GM23248 (cell line): ENCODE measurements around the gene FYB1. TPM values are rescaled to one million over a fixed set of nuclear protein-coding genes. Genes with fewer than 3 reads are reported as not detected.

Source experiments
- DNase-seq: peaks from one replicate; pipeline ENCODE4 v3.0.0-alpha.2; 2015
- H2AFZ ChIP-seq: fragments of 200-600 bp; sonication (generic); 2 replicates; pipeline ENCODE4 v1.6.1; 2016; ENCODE audit warnings: antibody characterized with exemption
- H3F3A ChIP-seq: fragments of 200-600 bp; sonication (generic); 2 replicates; pipeline ENCODE4 v1.6.1; 2016; ENCODE audit warnings: mild to moderate bottlenecking, antibody characterized with exemption, mixed run types; ENCODE audit not compliant: insufficient read depth
- H3K27ac ChIP-seq: fragments of 200-600 bp; sonication (generic); 2 replicates; pipeline ENCODE4 v1.5.1; 2016; ENCODE audit warnings: mild to moderate bottlenecking
- H3K27me3 ChIP-seq: fragments of 200-600 bp; sonication (generic); replicated peaks from 2 replicates; pipeline ENCODE4 v1.6.1; 2016; ENCODE audit warnings: mild to moderate bottlenecking; ENCODE audit not compliant: insufficient read depth
- H3K36me3 ChIP-seq: fragments of 200-600 bp; sonication (generic); 2 replicates; pipeline ENCODE4 v1.6.1; 2016; ENCODE audit warnings: low read depth, mild to moderate bottlenecking
- H3K4me1 ChIP-seq: fragments of 200-600 bp; sonication (generic); 2 replicates; pipeline ENCODE4 v1.6.1; 2016; ENCODE audit warnings: mild to moderate bottlenecking; ENCODE audit not compliant: insufficient read depth
- H3K4me2 ChIP-seq: fragments of 200-600 bp; sonication (generic); one replicate; pipeline ENCODE4 v1.6.1; 2016; ENCODE audit warnings: mild to moderate bottlenecking; ENCODE audit not compliant: unreplicated experiment
- H3K4me3 ChIP-seq: fragments of 200-600 bp; sonication (generic); 2 replicates; pipeline ENCODE4 v1.5.1; 2016; ENCODE audit warnings: mild to moderate bottlenecking
- H3K79me2 ChIP-seq: fragments of 200-600 bp; sonication (generic); 2 replicates; pipeline ENCODE4 v1.6.1; 2016; ENCODE audit warnings: mild to moderate bottlenecking; ENCODE audit not compliant: insufficient read depth
- H3K9ac ChIP-seq: fragments of 200-600 bp; sonication (generic); 2 replicates; pipeline ENCODE4 v1.6.1; 2016; ENCODE audit warnings: mild to moderate bottlenecking
- H3K9me2 ChIP-seq: fragments of 200-600 bp; sonication (generic); 2 replicates; pipeline ENCODE4 v1.6.1; 2016; ENCODE audit warnings: mixed run types, mild to moderate bottlenecking, moderate library complexity; ENCODE audit not compliant: insufficient read depth
- H3K9me3 ChIP-seq: fragments of 200-600 bp; sonication (generic); one replicate; pipeline ENCODE4 v1.6.1; 2017; ENCODE audit warnings: low read depth
- H4K20me1 ChIP-seq: fragments of 200-600 bp; sonication (generic); 2 replicates; pipeline ENCODE4 v1.6.0; 2016; ENCODE audit not compliant: insufficient read depth
- EZH2 ChIP-seq: fragments of 200-600 bp; sonication (generic); IDR thresholded peaks from 2 replicates; pipeline ENCODE4 v1.6.1; 2018; ENCODE audit warnings: antibody characterized with exemption, mild to moderate bottlenecking; ENCODE audit not compliant: insufficient read depth, poor library complexity, severe bottlenecking
- EZH2phosphoT487 ChIP-seq: fragments of 200-600 bp; sonication (generic); IDR thresholded peaks from 2 replicates; pipeline ENCODE4 v1.6.1; 2018; ENCODE audit warnings: antibody characterized with exemption, moderate library complexity, mild to moderate bottlenecking, low read depth; ENCODE audit not compliant: insufficient read depth
- WGBS, 2 experiments: methylation state at CpG; one replicate each; pipeline ENCODE4 v1.1.6; 2015 to 2017; ENCODE audit warnings: low lambda C conversion rate in 2 of 2, low coverage in 1 of 2; ENCODE audit errors: missing lambda C conversion rate in 2 of 2; 5-methylcytosine and 5-hydroxymethylcytosine counted together
- in situ Hi-C: fragments of 300-500 bp; cut with MboI; formaldehyde crosslinking; loops from 2 replicates; pipeline ENCODE4 v1.15.0; 2020
- polyA plus RNA-seq: library from polyadenylated mRNA; unstranded; fragments of >200 nt; fragmentation: Nextera tagmentation; extraction: Ambion mirVana; gene quantifications from 2 replicates; pipeline ENCODE4 v1.2.1, GENCODE V29; 2016
- total RNA-seq: library from RNA; depleted of rRNA; stranded (reverse); fragments of >200 nt; shearing (Covaris generic); gene quantifications from 2 replicates; pipeline ENCODE4 v1.2.3, GENCODE V29; 2014

FYB1 gene
- total and polyA plus RNA-seq, 2 experiments from 2014 or later = 0.11 TPM; not detected in 1

DNA sequence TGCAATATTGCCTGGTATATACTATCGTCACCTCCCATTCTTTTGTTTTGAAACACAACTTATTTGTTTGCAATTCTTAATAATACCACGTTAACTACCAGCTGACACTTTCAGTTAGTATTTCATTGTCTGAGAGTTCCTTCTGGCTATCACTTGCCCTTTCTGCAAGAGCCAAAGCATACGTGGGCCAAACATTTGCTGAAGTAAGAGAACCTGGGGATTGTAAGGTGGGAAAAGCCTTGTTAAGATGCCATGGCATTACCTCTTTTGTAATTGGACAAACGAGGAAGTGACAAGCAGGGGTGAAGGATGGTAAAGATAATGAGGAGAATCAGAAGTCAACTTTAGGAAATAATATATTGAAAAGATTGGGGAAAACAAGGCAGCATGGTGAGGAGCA lies 47.7 kb downstream of the FYB1 start:
- Histone ChIP-seq H3F3A (peaks cover 40% of the 10 kb centered on the region), H3K36me3 (no peaks in the 10 kb centered on the region), H3K4me1 (peaks cover 47% of the 10 kb centered on the region), H2AFZ (no peak overlapping the region), H4K20me1 (no peaks in the 10 kb centered on the region), H3K27ac (no peak overlapping the region), H3K27me3 (no peaks in the 10 kb centered on the region), H3K4me2 (no peak overlapping the region), H3K9me3 (no peaks in the 10 kb centered on the region), H3K79me2 (no peaks in the 10 kb centered on the region), H3K4me3 (no peak overlapping the region), H3K9me2 (no peaks in the 10 kb centered on the region), H3K9ac (no peak overlapping the region)
- no peak for TF ChIP-seq EZH2phosphoT487
- TF ChIP-seq EZH2 = no peak
- 71 to 74% methylated on average over 4 of the region's 4 CpGs for WGBS, 2 experiments
- DNase-seq = no peak
- in situ Hi-C loops = no loop called here

DNA sequence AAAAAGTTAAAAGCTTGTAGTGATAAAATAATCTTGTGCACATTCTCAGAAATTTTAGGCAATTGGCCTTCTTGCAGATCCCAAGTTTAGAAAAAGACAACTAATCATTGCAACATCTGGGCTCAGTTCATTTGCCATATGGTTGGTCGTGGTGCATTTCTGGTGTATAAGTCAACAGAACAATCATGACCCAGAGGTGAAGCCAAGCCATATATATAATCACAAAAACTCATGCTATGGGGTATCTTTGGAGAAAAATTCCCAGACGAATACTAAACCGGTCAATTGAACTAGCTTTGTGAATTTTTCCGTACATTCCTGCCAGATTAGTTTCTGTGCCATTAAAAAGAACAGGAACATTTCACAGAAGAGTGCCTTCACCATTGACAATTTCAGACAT lies 50.3 kb downstream of the FYB1 start:
- in situ Hi-C loops = no loop called here
- peak overlapping the region; percentile 56 for H3K4me2 ChIP-seq
- WGBS, 2 experiments = 13% methylated on average over 4 of the region's 4 CpGs
- H3K9me3 ChIP-seq = no peaks in the 10 kb centered on the region
- H3K79me2 ChIP-seq = no peaks in the 10 kb centered on the region
- no peaks in the 10 kb centered on the region for H3K9me2 ChIP-seq
- no peak overlapping the region for H2AFZ ChIP-seq
- H4K20me1 ChIP-seq = no peaks in the 10 kb centered on the region
- TF ChIP-seq EZH2phosphoT487 (no peak), EZH2 (no peak)
- H3K27ac ChIP-seq = peak overlapping the region; percentile 64
- no peak overlapping the region for H3K4me3 ChIP-seq
- DNase-seq = peak; percentile 75
- H3K4me1 ChIP-seq = peaks cover 44% of the 10 kb centered on the region
- H3K9ac ChIP-seq = no peak overlapping the region
- H3K27me3 ChIP-seq = no peaks in the 10 kb centered on the region
- H3F3A ChIP-seq = peaks cover 40% of the 10 kb centered on the region
- no peaks in the 10 kb centered on the region for H3K36me3 ChIP-seq

DNA sequence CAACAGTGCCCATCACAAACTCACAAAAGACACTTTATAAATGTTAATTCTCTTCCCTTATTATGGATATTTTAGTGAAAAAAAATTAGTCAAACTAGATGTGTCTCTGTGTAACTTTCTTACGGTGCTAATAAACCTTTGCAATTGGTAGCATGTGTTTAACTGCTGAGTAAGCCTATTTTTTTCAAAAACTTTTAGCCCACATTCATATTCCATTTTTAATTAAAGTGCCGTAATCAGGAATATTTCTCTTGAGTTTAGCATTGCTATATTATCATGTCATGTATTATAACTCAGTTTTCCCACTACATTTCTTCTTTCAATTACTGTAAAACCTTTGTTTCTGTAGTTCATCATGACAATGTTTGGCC lies 51.4 kb downstream of the FYB1 start:
- WGBS, 2 experiments = 64 to 75% methylated on average over 2 of the region's 2 CpGs

DNA sequence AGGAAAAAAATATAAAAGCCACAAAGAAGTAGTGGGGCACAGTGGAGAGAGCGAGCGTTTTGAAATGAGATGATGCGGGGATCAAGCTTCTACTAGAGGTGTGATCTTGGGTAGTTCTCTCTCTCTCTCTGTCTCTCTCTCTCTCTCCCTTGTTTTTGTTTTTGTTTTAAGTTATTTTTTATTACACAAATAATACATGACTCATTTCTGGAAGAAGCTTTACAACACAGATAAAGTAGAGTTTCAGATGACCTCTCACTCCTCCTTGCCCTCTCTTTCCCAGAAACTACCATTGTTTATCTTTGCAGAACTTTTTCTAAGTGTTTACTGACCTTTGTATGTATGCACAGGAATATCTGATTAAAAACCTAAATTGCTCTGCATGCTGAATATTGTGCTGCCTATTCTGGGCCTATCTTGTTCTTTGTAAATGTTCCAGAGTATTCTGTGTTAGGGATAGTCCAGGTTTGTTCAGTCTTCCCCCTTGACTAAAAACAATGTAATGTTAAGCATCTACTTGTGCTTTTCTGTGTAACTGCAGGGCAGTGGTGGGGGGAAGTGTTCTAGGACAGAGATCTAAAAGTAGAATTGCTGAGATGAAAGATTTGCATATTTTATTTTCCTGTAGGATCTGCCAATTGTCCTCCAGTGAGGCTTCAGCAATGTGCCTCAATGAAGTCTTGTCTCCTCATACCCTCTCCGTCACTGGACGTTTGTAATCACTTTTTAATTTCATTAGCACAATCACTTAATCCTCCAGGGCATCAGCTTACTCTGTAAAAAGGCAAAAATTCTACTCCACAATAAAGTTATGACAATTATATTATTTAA lies 52.0 kb downstream of the FYB1 start:
- H2AFZ ChIP-seq = 0 out of 2 replicates have a peak overlapping the region, but pooled peaks have one; percentile 8
- H3K27me3 ChIP-seq = no peaks in the 10 kb centered on the region
- H3K9ac ChIP-seq = no peak overlapping the region
- DNase-seq = peak; percentile 22
- H3K79me2 ChIP-seq = no peaks in the 10 kb centered on the region
- H3K27ac ChIP-seq = peak overlapping the region; percentile 11; the same call in 1 of the 2 replicates
- H3K36me3 ChIP-seq = no peaks in the 10 kb centered on the region
- in situ Hi-C loops = no loop called here
- peak overlapping the region; percentile 1 for H3K4me2 ChIP-seq
- H3K9me3 ChIP-seq = no peaks in the 10 kb centered on the region
- WGBS, 2 experiments = 81 to 82% methylated on average over 5 of the region's 5 CpGs
- H3K9me2 ChIP-seq = no peaks in the 10 kb centered on the region
- peaks cover 40% of the 10 kb centered on the region for H3F3A ChIP-seq
- H4K20me1 ChIP-seq = no peaks in the 10 kb centered on the region
- no peak for TF ChIP-seq EZH2phosphoT487
- no peak for TF ChIP-seq EZH2
- H3K4me3 ChIP-seq = no peak overlapping the region
- peaks cover 44% of the 10 kb centered on the region for H3K4me1 ChIP-seq

More for the DNA sequence above, 51.4 kb downstream of the FYB1 start:
- Histone ChIP-seq H4K20me1 (no peaks in the 10 kb centered on the region), H3K79me2 (no peaks in the 10 kb centered on the region), H2AFZ (0 out of 2 replicates have a peak overlapping the region, but pooled peaks have one; percentile 8), H3K9ac (no peak overlapping the region), H3K27me3 (no peaks in the 10 kb centered on the region), H3K4me2 (peak overlapping the region; percentile 1), H3K4me3 (no peak overlapping the region), H3K9me2 (no peaks in the 10 kb centered on the region), H3K4me1 (peaks cover 44% of the 10 kb centered on the region), H3K9me3 (no peaks in the 10 kb centered on the region), H3K27ac (no peak overlapping the region), H3K36me3 (no peaks in the 10 kb centered on the region), H3F3A (peaks cover 40% of the 10 kb centered on the region)
- no peak for DNase-seq
- in situ Hi-C loops = no loop called here
- TF ChIP-seq EZH2phosphoT487 = no peak
- no peak for TF ChIP-seq EZH2
